ENCODE measurements around the gene NEDD4L.

GRCh38 chr18:58225101-58225500 is 181.1 kb downstream of the NEDD4L start:
- TF ChIP-seq CTCF (IDR thresholded peaks at IDR 0.05; ENCODE audit: low read depth, low read length) (no peak), POLR2A (IDR thresholded peaks at IDR 0.05; ENCODE audit: extremely low read depth, insufficient read length) (no peak), MYC (IDR thresholded peaks at IDR 0.05; ENCODE audit: low read depth, low read length) (no peak)
- TF ChIP-seq, protein P1, sequence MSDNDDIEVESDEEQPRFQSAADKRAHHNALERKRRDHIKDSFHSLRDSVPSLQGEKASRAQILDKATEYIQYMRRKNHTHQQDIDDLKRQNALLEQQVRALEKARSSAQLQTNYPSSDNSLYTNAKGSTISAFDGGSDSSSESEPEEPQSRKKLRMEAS (IDR thresholded peaks at IDR 0.05; ENCODE audit: low read depth, low read length) = no peak
